HG03432 (cell line): ENCODE results near the gene PRKCE.

Source experiments
- ATAC-seq: cut with Tn5 transposase; IDR thresholded peaks from one replicate; pipeline ENCODE4 v1.9.1; 2021; ENCODE audit warnings: mild to moderate bottlenecking, moderate library complexity; ENCODE audit not compliant: unreplicated experiment

PRKCE gene

GRCh38 chr2:45722477-45722876 lies 71.0 kb downstream of the PRKCE start:
- no peak for ATAC-seq

- no peak for ATAC-seq
Measured at GRCh38 chr2:45723857-45724256, 72.4 kb downstream of the PRKCE start.

- ATAC-seq: no peak
Measured at GRCh38 chr2:45724335-45724734, 72.9 kb downstream of the PRKCE start.

GRCh38 chr2:45725731-45726130 lies 74.3 kb downstream of the PRKCE start:
- no peak for ATAC-seq

- ATAC-seq: no peak
Measured at GRCh38 chr2:45726188-45726587, 74.7 kb downstream of the PRKCE start.

GRCh38 chr2:45728458-45728942 lies 77.0 kb downstream of the PRKCE start:
- peak; percentile 78 for ATAC-seq

GRCh38 chr2:45729753-45730512 lies 78.5 kb downstream of the PRKCE start:
- ATAC-seq: peak; percentile 59

GRCh38 chr2:45731141-45731540 lies 79.7 kb downstream of the PRKCE start:
- ATAC-seq: no peak

- no peak for ATAC-seq
Measured at GRCh38 chr2:45732436-45732835, 81.0 kb downstream of the PRKCE start.

GRCh38 chr2:45732946-45733345 lies 81.5 kb downstream of the PRKCE start:
- no peak for ATAC-seq

GRCh38 chr2:45734336-45734735 lies 82.9 kb downstream of the PRKCE start:
- ATAC-seq: no peak

GRCh38 chr2:45734952-45735351 lies 83.5 kb downstream of the PRKCE start:
- ATAC-seq: no peak

GRCh38 chr2:45736757-45737704 lies 85.6 kb downstream of the PRKCE start:
- no peak for ATAC-seq

GRCh38 chr2:45739796-45740485 lies 88.5 kb downstream of the PRKCE start:
- ATAC-seq: no peak

- ATAC-seq: no peak
Measured at GRCh38 chr2:45741161-45741850, 89.8 kb downstream of the PRKCE start.

- no peak for ATAC-seq
Measured at GRCh38 chr2:45743531-45744396, 92.3 kb downstream of the PRKCE start.

GRCh38 chr2:45745231-45745630 lies 93.8 kb downstream of the PRKCE start:
- no peak for ATAC-seq

- ATAC-seq: no peak
Measured at GRCh38 chr2:45746888-45747287, 95.4 kb downstream of the PRKCE start.

GRCh38 chr2:45747363-45747762 lies 95.9 kb downstream of the PRKCE start:
- no peak for ATAC-seq

- no peak for ATAC-seq
Measured at GRCh38 chr2:45748239-45748638, 96.8 kb downstream of the PRKCE start.
